Adipose tissue (tissue), 3 donors: Measurements from ENCODE around the gene CMTM1. TPM values are rescaled to one million over a fixed set of nuclear protein-coding genes. Genes with fewer than 3 reads are reported as not detected.
"Not testable (repeated sequence)": the region's sequence is repeated elsewhere in the genome, so short reads cannot be mapped to it uniquely, and the experiment has no call there.

Experiments used
- H3K27ac ChIP-seq: one replicate; pipeline ENCODE4 v1.5.1; 2013; ENCODE audit warnings: low read depth, low read length
- WGBS, 3 donors: extraction: QIAGEN DNeasy Blood & Tissue Kit; methylation state at CpG; one replicate each; pipeline ENCODE4 v1.1.7; 2013; 5-methylcytosine and 5-hydroxymethylcytosine counted together
- polyA plus RNA-seq, 3 donors: library from polyadenylated mRNA; stranded (reverse); fragments of 200-250 nt; gene quantifications; one replicate each; pipeline ENCODE4 v1.2.3, GENCODE V29; 2013
- donor health status: healthy with polysubstance abuse.
- donor health status: Bipolar disorder and iron deficiency.
- donor health status: healthy.

Gene CMTM1
- polyA plus RNA-seq, 3 donors: 0.21 to 0.67 (median 0.45) TPM

- H3K27ac ChIP-seq: no peak overlapping the region
- WGBS, 3 donors: 18 to 30% (median 19%) methylated on average over 8 of the region's 8 CpGs
Measured at GRCh38 chr16:66553223-66553622, 13.0 kb upstream of the CMTM1 start.

GRCh38 chr16:66554021-66554420, 12.2 kb upstream of the CMTM1 start:
- no peak overlapping the region for H3K27ac ChIP-seq
- WGBS, 3 donors: 87 to 91% (median 88%) methylated on average over 3 of the region's 3 CpGs

- 87 to 91% (median 90%) methylated on average over 6 of the region's 6 CpGs for WGBS, 3 donors
- no peak overlapping the region for H3K27ac ChIP-seq
Measured at GRCh38 chr16:66554495-66554894, 11.7 kb upstream of the CMTM1 start.

- 82 to 89% (median 88%) methylated on average over 1 of the region's 1 CpG for WGBS, 3 donors
- no peak overlapping the region for H3K27ac ChIP-seq
Measured at GRCh38 chr16:66560107-66560506, 6.1 kb upstream of the CMTM1 start.

GRCh38 chr16:66561381-66562080, 4.7 kb upstream of the CMTM1 start:
- 86 to 97% (median 87%) methylated on average over 3 of the region's 3 CpGs for WGBS, 3 donors
- H3K27ac ChIP-seq: no peak overlapping the region

GRCh38 chr16:66562409-66562808, 3.8 kb upstream of the CMTM1 start:
- no peak overlapping the region for H3K27ac ChIP-seq
- WGBS, 3 donors: 74 to 87% (median 76%) methylated on average over 1 of the region's 1 CpG

- WGBS, 3 donors: 75 to 87% (median 77%) methylated on average over 2 of the region's 2 CpGs
- H3K27ac ChIP-seq: no peak overlapping the region
Measured at GRCh38 chr16:66562986-66563385, 3.3 kb upstream of the CMTM1 start.

- H3K27ac ChIP-seq: no peak overlapping the region
- 86 to 88% (median 88%) methylated on average over 2 of the region's 2 CpGs for WGBS, 3 donors
Measured at GRCh38 chr16:66563574-66564334, 2.5 kb upstream of the CMTM1 start.

GRCh38 chr16:66567270-66567669, 1.0 kb downstream of the CMTM1 start:
- H3K27ac ChIP-seq: not testable (repeated sequence)
- 94 to 98% (median 97%) methylated on average over 3 of the region's 3 CpGs for WGBS, 3 donors

GRCh38 chr16:66568355-66568754, 2.1 kb downstream of the CMTM1 start:
- WGBS, 3 donors: 92 to 100% (median 95%) methylated on average over 2 of the region's 2 CpGs
- H3K27ac ChIP-seq: no peak overlapping the region

- 97 to 100% (median 99%) methylated on average over 1 of the region's 1 CpG for WGBS, 3 donors
- no peak overlapping the region for H3K27ac ChIP-seq
Measured at GRCh38 chr16:66569131-66569530, 2.9 kb downstream of the CMTM1 start.

- no peak overlapping the region for H3K27ac ChIP-seq
- WGBS, 3 donors: 55 to 69% (median 63%) methylated on average over 3 of the region's 3 CpGs
Measured at GRCh38 chr16:66569827-66570405, 3.7 kb downstream of the CMTM1 start.

GRCh38 chr16:66572356-66572755, 6.1 kb downstream of the CMTM1 start:
- WGBS, 3 donors: 36 to 80% (median 52%) methylated on average over 2 of the region's 2 CpGs
- H3K27ac ChIP-seq: no peak overlapping the region

- H3K27ac ChIP-seq: no peak overlapping the region
- WGBS, 3 donors: 77 to 94% (median 94%) methylated on average over 1 of the region's 1 CpG
Measured at GRCh38 chr16:66574081-66574480, 7.8 kb downstream of the CMTM1 start.

- H3K27ac ChIP-seq: no peak overlapping the region
- 89 to 97% (median 92%) methylated on average over 3 of the region's 3 CpGs for WGBS, 3 donors
Measured at GRCh38 chr16:66574531-66574930, 8.3 kb downstream of the CMTM1 start.

GRCh38 chr16:66575060-66575459, 8.8 kb downstream of the CMTM1 start:
- WGBS, 3 donors: 94 to 96% (median 96%) methylated on average over 3 of the region's 3 CpGs
- H3K27ac ChIP-seq: no peak overlapping the region

- WGBS, 3 donors: 74 to 85% (median 77%) methylated on average over 5 of the region's 5 CpGs
Measured at GRCh38 chr16:66576296-66576695, 10.1 kb downstream of the CMTM1 start.

GRCh38 chr16:66578651-66579531, 12.7 kb downstream of the CMTM1 start, which contains the start of gene CMTM2:
TSS of gene CMTM2 (plus strand) at chr16:66579463. CDS start at chr16:66579608, 145 bp downstream.
- WGBS, 3 donors: 16 to 22% (median 21%) methylated on average over 76 to 77 of the region's 77 CpGs
- H3K27ac ChIP-seq: no peak within 1 kb of the TSS

More at GRCh38 chr16:66576296-66576695, 10.1 kb downstream of the CMTM1 start:
- no peak overlapping the region for H3K27ac ChIP-seq
